Left forelimb (tissue), 1 donor: ENCODE data around the gene LMF2.
"Not testable (repeated sequence)": the region's sequence is repeated elsewhere in the genome, so short reads cannot be mapped to it uniquely, and the experiment has no call there.

Experiments
- DNase-seq: peaks from one replicate; pipeline ENCODE4 v3.0.0-alpha.2; 2018; ENCODE audit warnings: low spot score

The LMF2 gene

GRCh38 chr22:50523458-50523805 lies 15.9 kb upstream of the LMF2 start:
- DNase-seq = no peak

- DNase-seq = no peak
Observed at GRCh38 chr22:50522806-50523438, 15.4 kb upstream of the LMF2 start.

- no peak for DNase-seq
Observed at GRCh38 chr22:50522208-50522805, 14.8 kb upstream of the LMF2 start.

GRCh38 chr22:50521710-50522109 lies 14.2 kb upstream of the LMF2 start:
- DNase-seq = no peak

- DNase-seq = no peak
Observed at GRCh38 chr22:50520826-50521453, 13.4 kb upstream of the LMF2 start.

GRCh38 chr22:50520184-50520583 lies 12.7 kb upstream of the LMF2 start:
- DNase-seq = not testable (repeated sequence)

GRCh38 chr22:50519151-50519550 lies 11.6 kb upstream of the LMF2 start:
- no peak for DNase-seq

GRCh38 chr22:50518606-50519005 lies 11.1 kb upstream of the LMF2 start:
- peak; percentile 67 for DNase-seq

- no peak for DNase-seq
Observed at GRCh38 chr22:50517495-50518260, 10.2 kb upstream of the LMF2 start.

- DNase-seq = no peak
Observed at GRCh38 chr22:50516891-50517290, 9.4 kb upstream of the LMF2 start.

- DNase-seq = no peak
Observed at GRCh38 chr22:50516068-50516467, 8.6 kb upstream of the LMF2 start.

GRCh38 chr22:50513175-50513574 lies 5.7 kb upstream of the LMF2 start:
- no peak for DNase-seq

- DNase-seq = no peak
Observed at GRCh38 chr22:50508897-50509296, 1.4 kb upstream of the LMF2 start.

GRCh38 chr22:50507991-50508884 lies 736 bp upstream of the LMF2 start, which contains the start of gene NCAPH2:
TSS of gene NCAPH2 (plus strand) at chr22:50508224. CDS start at chr22:50508338, 114 bp downstream.
- DNase-seq = no peak

GRCh38 chr22:50506611-50507420 lies 686 bp downstream of the LMF2 start:
- no peak for DNase-seq

GRCh38 chr22:50505776-50506610 lies 1.5 kb downstream of the LMF2 start:
- DNase-seq = no peak

GRCh38 chr22:50505276-50505775 lies 2.2 kb downstream of the LMF2 start:
- no peak for DNase-seq

GRCh38 chr22:50504369-50505211 lies 2.9 kb downstream of the LMF2 start:
- DNase-seq = no peak
